HepG2 (cell line): Measurements from ENCODE around the gene KRT15. TPM values are rescaled to one million over a fixed set of nuclear protein-coding genes. Genes with fewer than 3 reads are reported as not detected.

Experiments used
- ATAC-seq: fragments of 200-7000 bp; cut with Tn5 transposase; 3 replicates; pipeline ENCODE4 v1.9.1; 2020; ENCODE audit warnings: mild to moderate bottlenecking, moderate library complexity
- BruUV-seq: library from RNA; stranded (reverse); fragments of 400-500 nt; replicated peaks from 2 replicates; lab custom pipeline; 2021; lab: Mats Ljungman, UMichigan
- CTCF ChIA-PET: fragments of 300-600 bp; formaldehyde crosslinking; extraction: SDS; loops from one replicate; lab custom pipeline; 2021; ENCODE audit warnings: low total read pairs, inconsistent platforms, low intra/inter-chr PET ratio; lab: Yijun Ruan, JAX
- POLR2A ChIA-PET: fragments of 350-600 bp; sonication (Branson Sonifier 250); formaldehyde crosslinking; loops from one replicate; lab custom pipeline; 2020; ENCODE audit warnings: antibody characterized with exemption, inconsistent platforms; lab: Yijun Ruan, JAX
- DNase-seq: peaks from one replicate; pipeline ENCODE4 v3.0.0-alpha.2; 2015; ENCODE audit warnings: low spot score
- FAIRE-seq: peaks from 3 replicates; lab custom pipeline; 2011; peaks lifted over from hg19 to GRCh38; lab: Jason Lieb, UNC
- H2AFZ ChIP-seq: one replicate; pipeline ENCODE4 v1.6.1; 2011; ENCODE audit warnings: low read length, inconsistent platforms
- H3K27ac ChIP-seq: fragments of 300-600 bp; 3 replicates; pipeline ENCODE4 v1.8.0; 2011; ENCODE audit warnings: mixed run types, mild to moderate bottlenecking, mixed read lengths, low read length, inconsistent platforms; ENCODE audit not compliant: insufficient read depth; ENCODE audit errors: extremely low read length
- H3K27me3 ChIP-seq, 2 experiments: fragments of 200-600 bp in 1 of 2; 2 replicates in 1 of 2; 3 replicates in 1 of 2; pipeline versions ENCODE4 v1.6.0 to v1.8.0; 2011; ENCODE audit warnings: low read length in 2 of 2, mild to moderate bottlenecking in 2 of 2, moderate library complexity in 2 of 2, inconsistent platforms in 1 of 2; ENCODE audit not compliant: insufficient read depth in 2 of 2, control insufficient read depth in 1 of 2
- H3K36me3 ChIP-seq, 2 experiments: fragments of 200-600 bp in 1 of 2; replicated peaks in 1 of 2; 2 replicates in 1 of 2; 3 replicates in 1 of 2; pipeline versions ENCODE4 v1.5.1 to v1.8.0; 2011; ENCODE audit warnings: low read length in 2 of 2, inconsistent platforms in 1 of 2; ENCODE audit not compliant: insufficient read depth in 2 of 2, control insufficient read depth in 1 of 2
- H3K4me1 ChIP-seq: 2 replicates; pipeline ENCODE4 v1.5.1; 2012; ENCODE audit warnings: low read length, inconsistent platforms; ENCODE audit not compliant: insufficient read depth
- H3K4me2 ChIP-seq: 2 replicates; pipeline ENCODE4 v1.6.0; 2011; ENCODE audit warnings: low read depth, low read length, inconsistent platforms
- H3K4me3 ChIP-seq, 3 experiments: fragments of 200-600 bp in 1 of 3; sonication (generic), shearing (Covaris generic) in 1 of 3; replicated peaks in 1 of 3; 2 replicates each; pipeline ENCODE4 v1.5.1; 2011 to 2016; ENCODE audit warnings: low read length in 3 of 3, inconsistent platforms in 2 of 3, low read depth in 2 of 3, mild to moderate bottlenecking in 2 of 3, control low read depth in 1 of 3, mixed read lengths in 1 of 3; ENCODE audit not compliant: insufficient read depth in 1 of 3
- H3K79me2 ChIP-seq: one replicate; pipeline ENCODE4 v1.6.1; 2011; ENCODE audit warnings: low read length, inconsistent platforms; ENCODE audit not compliant: insufficient read depth
- H3K9ac ChIP-seq: 2 replicates; pipeline ENCODE4 v1.6.0; 2011; ENCODE audit warnings: mild to moderate bottlenecking, low read depth, low read length, inconsistent platforms; ENCODE audit not compliant: insufficient read depth
- H3K9me3 ChIP-seq: 2 replicates; pipeline ENCODE4 v1.5.1; 2012; ENCODE audit warnings: mild to moderate bottlenecking, low read length
- H4K20me1 ChIP-seq: 2 replicates; pipeline ENCODE4 v1.6.0; 2011; ENCODE audit warnings: inconsistent platforms, mild to moderate bottlenecking, low read length, moderate library complexity; ENCODE audit not compliant: insufficient read depth
- KLF6 ChIP-seq: IDR thresholded peaks from 2 replicates; pipeline ENCODE4 v1.8.0; 2016; ENCODE audit warnings: missing biosample characterization, missing genetic modification reagents
- PHB2 ChIP-seq: fragments of 450-650 bp; IDR thresholded peaks from 2 replicates; pipeline ENCODE4 v1.6.1; 2018; ENCODE audit not compliant: partially characterized antibody
- PRMT3 ChIP-seq: sonication (generic); formaldehyde crosslinking; IDR thresholded peaks from 2 replicates; pipeline ENCODE4 v1.8.1; 2022; ENCODE audit warnings: low read depth, mild to moderate bottlenecking, moderate library complexity, missing genetic modification reagents, borderline replicate concordance
- RARA ChIP-seq: IDR thresholded peaks from 2 replicates; pipeline ENCODE4 v1.6.1; 2016; ENCODE audit warnings: missing genetic modification reagents, missing compliant biosample characterization
- RBM39 ChIP-seq: fragments of 200-400 bp; formaldehyde crosslinking; IDR thresholded peaks from one replicate; pipeline ENCODE4 v1.6.1; 2018; ENCODE audit warnings: antibody characterized with exemption, mild to moderate bottlenecking, low read depth, low read length; ENCODE audit not compliant: poor library complexity, severe bottlenecking
- RFX3 ChIP-seq: IDR thresholded peaks from 2 replicates; pipeline ENCODE4 v1.6.1; 2016; ENCODE audit warnings: missing biosample characterization, missing genetic modification reagents
- SOX6 ChIP-seq, 2 experiments: fragments of 450-650 bp in 1 of 2; sonication (generic) in 1 of 2; formaldehyde crosslinking in 1 of 2; IDR thresholded peaks; 2 replicates each; pipeline versions ENCODE4 v1.4.0 to v1.6.1; 2017 to 2020; ENCODE audit warnings: antibody characterized with exemption in 1 of 2, mild to moderate bottlenecking in 1 of 2, missing genetic modification reagents in 1 of 2
- TGIF2 ChIP-seq: IDR thresholded peaks from 2 replicates; pipeline ENCODE4 v1.6.1; 2016; ENCODE audit warnings: control low read depth, missing compliant biosample characterization
- ZFX ChIP-seq: sonication (generic); formaldehyde crosslinking; IDR thresholded peaks from 2 replicates; pipeline ENCODE4 v1.4.0; 2020; ENCODE audit warnings: mild to moderate bottlenecking, low read depth, missing genetic modification reagents, moderate library complexity
- ZMYM4 ChIP-seq: sonication (generic); formaldehyde crosslinking; IDR thresholded peaks from 2 replicates; pipeline ENCODE4 v1.8.1; 2023; ENCODE audit warnings: mild to moderate bottlenecking, missing genetic modification reagents
- ZNF572 ChIP-seq: sonication (generic); formaldehyde crosslinking; IDR thresholded peaks from 2 replicates; pipeline ENCODE4 v1.5.1; 2020; ENCODE audit warnings: mild to moderate bottlenecking, missing genetic modification reagents
- ZSCAN30 ChIP-seq: sonication (generic); formaldehyde crosslinking; IDR thresholded peaks from 2 replicates; pipeline ENCODE4 v1.5.0; 2020; ENCODE audit warnings: mild to moderate bottlenecking, missing genetic modification reagents
- WGBS: methylation state at CpG from one replicate; pipeline ENCODE4 v1.1.6; 2017; ENCODE audit warnings: low lambda C conversion rate; 5-methylcytosine and 5-hydroxymethylcytosine counted together
- in situ Hi-C: cut with HindIII; loops from 2 replicates; pipeline ENCODE4 v1.10.0; 2017; ENCODE audit warnings: low pct_unique_long_range_greater_than_20kb; ENCODE audit not compliant: extremely low pct_ligation_motif_present
- intact Hi-C: fragments of 100-400 bp; cut with micrococcal nuclease; formaldehyde crosslinking; loops from one replicate; pipeline ENCODE4 v1.10.0; 2022; ENCODE audit not compliant: unreplicated experiment
- polyA plus RNA-seq, 8 experiments: library from polyadenylated mRNA; depleted of rRNA in 3 of 8; stranded (reverse) in 7 of 8; unstranded in 1 of 8; fragments of >200 nt; fragmentation: Illumina TruSeq in 4 of 8; extraction: Trizol in 4 of 8; gene quantifications; 2 replicates each; pipeline versions ENCODE4 v1.2.1 to v1.2.3, GENCODE V29; 2011 to 2016; ENCODE audit warnings: low read depth in 4 of 8, missing spikeins in 1 of 8, mixed read lengths in 1 of 8; ENCODE audit not compliant: insufficient read depth in 1 of 8
- total RNA-seq, 5 experiments: library from RNA; depleted of rRNA; stranded (reverse); fragments of >200 nt; fragmentation: Illumina TruSeq; extraction: Trizol; gene quantifications; 2 replicates each; pipeline ENCODE4 v1.2.3, GENCODE V29; 2016; ENCODE audit warnings: low read depth in 1 of 5
- TF ChIP-seq, protein P1 (sequence below): sonication (generic); formaldehyde crosslinking; IDR thresholded peaks from 2 replicates; pipeline ENCODE4 v1.4.0; 2020; ENCODE audit warnings: missing genetic modification reagents, borderline replicate concordance
- TF ChIP-seq, protein P2 (sequence below), 2 experiments: sonication (generic) in 1 of 2; formaldehyde crosslinking in 1 of 2; IDR thresholded peaks; 2 replicates each; pipeline versions ENCODE4 v1.4.0 to v1.6.1; 2016 to 2020; ENCODE audit warnings: borderline replicate concordance in 1 of 2, low read depth in 1 of 2, mild to moderate bottlenecking in 1 of 2, missing genetic modification reagents in 1 of 2

KRT15 gene
- total and polyA plus RNA-seq, 2 of the 13 experiments (the other 11 are each of a cell fraction or from before 2014, with no cell fraction given) = 0.46 to 0.63 TPM

DNA sequence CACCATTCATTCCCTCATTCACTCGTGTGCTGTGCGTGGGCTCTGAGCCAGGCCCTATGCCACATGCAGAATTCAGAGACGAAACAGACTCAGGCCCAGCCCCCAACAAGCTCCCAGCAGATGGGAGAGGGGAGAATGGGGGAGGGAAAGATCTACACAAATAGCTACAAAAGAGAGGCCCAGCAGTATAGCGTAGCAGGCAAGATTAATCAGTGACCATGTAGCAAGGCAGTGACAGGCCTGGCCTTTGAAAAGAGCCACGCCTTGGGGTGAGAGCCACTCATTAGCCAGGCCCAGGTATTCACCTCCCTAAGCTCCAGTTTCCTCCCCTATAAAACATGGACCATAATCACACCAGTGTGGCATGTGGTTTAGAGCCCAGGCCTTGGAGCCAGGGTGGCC lies 25.8 kb upstream of the KRT15 start:
- no peak overlapping the region for H3K27ac ChIP-seq
- H3K36me3 ChIP-seq = no peaks in the 10 kb centered on the region
- POLR2A ChIA-PET = interaction anchor here (1.0 to 1.3 kb wide), 3 partner anchors 15 to 144 kb away, joined by 3 to 19 read pairs (median 6); partner anchors contain the start of genes EIF1 and KRT19
- peaks cover 2 to 14% of the 10 kb centered on the region in 2 experiments; a peak in 1 of 5 replicates for H3K27me3 ChIP-seq
- H4K20me1 ChIP-seq = no peaks in the 10 kb centered on the region
- FAIRE-seq (peak; percentile 65), ATAC-seq (peak; percentile 33; the same call in 2 of the 3 replicates), DNase-seq (peak; percentile 79)
- peaks cover 57% of the 10 kb centered on the region for H3K4me1 ChIP-seq
- BruUV-seq = no TSS peak
- 0 out of 2 replicates have a peak overlapping the region, but pooled peaks have one; percentile 24 for H3K9ac ChIP-seq
- H3K79me2 ChIP-seq = no peaks in the 10 kb centered on the region
- intact Hi-C loops = no loop called here
- peak overlapping the region; percentile 47 for H2AFZ ChIP-seq
- 0% methylated on average over 5 of the region's 5 CpGs for WGBS
- no peaks in the 10 kb centered on the region for H3K9me3 ChIP-seq
- in situ Hi-C loops = no loop called here
- CTCF ChIA-PET = no interaction called here
- peak overlapping the region; percentile 76 for H3K4me2 ChIP-seq
- peak overlapping the region; percentile 20 to 47 (median 22); a peak in 3 of 6 replicates for H3K4me3 ChIP-seq
- TF ChIP-seq RBM39 (no peak), TGIF2 (CRISPR knock-in tag) (no peak), RARA (CRISPR knock-in tag) (no peak), PHB2 (no peak), ZFX (CRISPR knock-in tag) (peak; percentile 74), PRMT3 (CRISPR knock-in tag) (0 out of 2 replicates have a peak, but pooled peaks have one; percentile 40), ZSCAN30 (no peak), ZNF572 (peak; percentile 71; the same call in 1 of the 2 replicates), SOX6 (IDR thresholded peaks at IDR 0.05) (no peak), SOX6 (CRISPR knock-in tag; IDR thresholded peaks at IDR 0.05) (0 out of 2 replicates have a peak, but pooled peaks have one; percentile 21), KLF6 (no peak), ZMYM4 (0 out of 2 replicates have a peak, but pooled peaks have one; percentile 18), RFX3 (no peak)
- TF ChIP-seq, protein P1, sequence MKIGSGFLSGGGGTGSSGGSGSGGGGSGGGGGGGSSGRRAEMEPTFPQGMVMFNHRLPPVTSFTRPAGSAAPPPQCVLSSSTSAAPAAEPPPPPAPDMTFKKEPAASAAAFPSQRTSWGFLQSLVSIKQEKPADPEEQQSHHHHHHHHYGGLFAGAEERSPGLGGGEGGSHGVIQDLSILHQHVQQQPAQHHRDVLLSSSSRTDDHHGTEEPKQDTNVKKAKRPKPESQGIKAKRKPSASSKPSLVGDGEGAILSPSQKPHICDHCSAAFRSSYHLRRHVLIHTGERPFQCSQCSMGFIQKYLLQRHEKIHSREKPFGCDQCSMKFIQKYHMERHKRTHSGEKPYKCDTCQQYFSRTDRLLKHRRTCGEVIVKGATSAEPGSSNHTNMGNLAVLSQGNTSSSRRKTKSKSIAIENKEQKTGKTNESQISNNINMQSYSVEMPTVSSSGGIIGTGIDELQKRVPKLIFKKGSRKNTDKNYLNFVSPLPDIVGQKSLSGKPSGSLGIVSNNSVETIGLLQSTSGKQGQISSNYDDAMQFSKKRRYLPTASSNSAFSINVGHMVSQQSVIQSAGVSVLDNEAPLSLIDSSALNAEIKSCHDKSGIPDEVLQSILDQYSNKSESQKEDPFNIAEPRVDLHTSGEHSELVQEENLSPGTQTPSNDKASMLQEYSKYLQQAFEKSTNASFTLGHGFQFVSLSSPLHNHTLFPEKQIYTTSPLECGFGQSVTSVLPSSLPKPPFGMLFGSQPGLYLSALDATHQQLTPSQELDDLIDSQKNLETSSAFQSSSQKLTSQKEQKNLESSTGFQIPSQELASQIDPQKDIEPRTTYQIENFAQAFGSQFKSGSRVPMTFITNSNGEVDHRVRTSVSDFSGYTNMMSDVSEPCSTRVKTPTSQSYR (CRISPR knock-in tag) = peak; percentile 34; the same call in 1 of the 2 replicates
- TF ChIP-seq, protein P2, sequence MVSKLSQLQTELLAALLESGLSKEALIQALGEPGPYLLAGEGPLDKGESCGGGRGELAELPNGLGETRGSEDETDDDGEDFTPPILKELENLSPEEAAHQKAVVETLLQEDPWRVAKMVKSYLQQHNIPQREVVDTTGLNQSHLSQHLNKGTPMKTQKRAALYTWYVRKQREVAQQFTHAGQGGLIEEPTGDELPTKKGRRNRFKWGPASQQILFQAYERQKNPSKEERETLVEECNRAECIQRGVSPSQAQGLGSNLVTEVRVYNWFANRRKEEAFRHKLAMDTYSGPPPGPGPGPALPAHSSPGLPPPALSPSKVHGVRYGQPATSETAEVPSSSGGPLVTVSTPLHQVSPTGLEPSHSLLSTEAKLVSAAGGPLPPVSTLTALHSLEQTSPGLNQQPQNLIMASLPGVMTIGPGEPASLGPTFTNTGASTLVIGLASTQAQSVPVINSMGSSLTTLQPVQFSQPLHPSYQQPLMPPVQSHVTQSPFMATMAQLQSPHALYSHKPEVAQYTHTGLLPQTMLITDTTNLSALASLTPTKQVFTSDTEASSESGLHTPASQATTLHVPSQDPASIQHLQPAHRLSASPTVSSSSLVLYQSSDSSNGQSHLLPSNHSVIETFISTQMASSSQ (IDR thresholded peaks at IDR 0.05; ENCODE audit: low read depth) = peak; percentile 53
- TF ChIP-seq, protein P2 (CRISPR knock-in tag; IDR thresholded peaks at IDR 0.05; ENCODE audit: borderline replicate concordance) = peak; percentile 69
